SK-N-MC (cell line): ENCODE measurements around the gene PGM2.

ENCODE experiments used
- EZH2 ChIP-seq: fragments of 200-600 bp; sonication (generic); IDR thresholded peaks from one replicate; pipeline ENCODE4 v1.6.1; 2017; ENCODE audit warnings: antibody characterized with exemption
- FOXP2 ChIP-seq: optimal IDR thresholded peaks from 2 replicates; pipeline ENCODE3; 2011; ENCODE audit warnings: mild to moderate bottlenecking, moderate library complexity; ENCODE audit not compliant: insufficient read depth; ENCODE audit errors: extremely low read length, control extremely low read depth
- POLR2AphosphoS5 ChIP-seq: IDR thresholded peaks from 2 replicates; pipeline ENCODE4 v1.6.1; 2012; ENCODE audit warnings: mild to moderate bottlenecking, low read depth, low read length, borderline replicate concordance

DNA sequence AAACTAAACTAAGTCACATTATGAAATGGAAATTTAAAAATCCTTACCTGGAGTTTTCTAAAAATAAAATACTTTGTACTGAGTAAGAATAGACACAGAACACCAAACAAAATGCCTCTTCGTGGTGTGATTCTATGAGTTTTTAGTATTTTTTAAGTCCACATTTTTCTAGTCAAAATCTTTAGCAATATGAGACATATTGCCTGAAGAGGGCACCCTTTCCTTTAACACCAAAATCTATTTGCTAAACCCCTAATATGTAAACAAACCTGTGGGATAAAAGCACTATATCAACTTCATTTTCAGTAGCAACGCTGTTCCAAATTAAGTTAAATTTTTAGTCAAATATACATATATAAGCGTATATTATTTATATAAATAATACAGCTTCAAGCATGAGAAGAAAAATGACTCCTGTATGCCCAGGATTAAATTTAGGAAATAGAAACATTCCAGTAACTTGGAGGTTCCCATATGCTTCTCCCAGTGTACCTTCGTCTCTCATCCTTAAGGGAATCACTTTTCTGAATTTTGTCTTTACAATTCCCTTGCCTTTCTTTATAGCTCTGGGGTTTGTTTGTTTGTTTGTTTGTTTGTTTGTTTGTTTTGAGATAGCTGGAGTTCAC is 23.0 kb upstream of the PGM2 start:
- TF ChIP-seq EZH2 (no peak), POLR2AphosphoS5 (no peak), FOXP2 (no peak)
